ENCODE measurements around the gene ARHGEF2. TPM values are rescaled to one million over a fixed set of nuclear protein-coding genes. Genes with fewer than 3 reads are reported as not detected.
A peak's percentile ranks its signal among the peaks of the same experiment; 100 is the strongest.

Gene ARHGEF2
- polyA plus RNA-seq, 2 of the 4 experiments (the other 2 are of a cell fraction): 21.3 to 67.4 TPM

- ATAC-seq (peak in 1 of 2 experiments; percentile 13; a peak in 1 of 6 replicates), FAIRE-seq (no peak), DNase-seq (ENCODE audit: low read depth in 1 of 2, low spot score in 1 of 2) (no peak)
- WGBS (ENCODE audit: missing lambda C conversion rate): 30% methylated on average over 10 of the region's 10 CpGs
- peaks cover 39% of the 10 kb centered on the region for H3K4me1 ChIP-seq
- no peak overlapping the region for H3K4me3 ChIP-seq
- TF ChIP-seq CBX2 (IDR thresholded peaks at IDR 0.05; ENCODE audit: borderline replicate concordance, low read depth) (no peak), RNF2 (IDR thresholded peaks at IDR 0.05; ENCODE audit: borderline replicate concordance, low read depth) (no peak), EHMT2 (IDR thresholded peaks at IDR 0.05; ENCODE audit: low read depth) (no peak), PHF8 (IDR thresholded peaks at IDR 0.05; ENCODE audit: borderline replicate concordance, low read depth) (no peak), HOXA7 (CRISPR knock-in tag; IDR thresholded peaks at IDR 0.05) (no peak), ZC3H11A (IDR thresholded peaks at IDR 0.05) (no peak), KDM1A (IDR thresholded peaks at IDR 0.05; ENCODE audit: low read depth) (no peak)
- H3K9me3 ChIP-seq: no peaks in the 10 kb centered on the region
- POLR2A ChIA-PET: interaction anchor here (0.6 kb wide), 1 partner anchor 23 kb away, joined by 4 read pairs; the partner anchor contains the start of gene ARHGEF2
- peak overlapping the region; percentile 67 for H3K4me2 ChIP-seq
- H3K27ac ChIP-seq: peak overlapping the region; percentile 68 to 85
- CTCF ChIA-PET: interaction anchor here (1.1 to 6.6 kb wide), 6 partner anchors 10 to 65 kb away, joined by 3 to 63 read pairs (median 8); no protein-coding TSS in a partner anchor
Observed at GRCh38 chr1:156001021-156001661, 22.8 kb upstream of the ARHGEF2 start.

GRCh38 chr1:155999964-156000363 lies 21.6 kb upstream of the ARHGEF2 start:
- no peak for FAIRE-seq
- ATAC-seq: no peak
- H3K4me2 ChIP-seq: no peak overlapping the region
- DNase-seq (ENCODE audit: low read depth in 1 of 2, low spot score in 1 of 2): no peak
- no peak overlapping the region for H3K4me3 ChIP-seq
- H3K9me3 ChIP-seq: no peaks in the 10 kb centered on the region
- ChIA-PET CTCF (interaction anchor here (0.6 to 6.6 kb wide), 2 partner anchors 9 to 54 kb away, joined by 4 to 63 read pairs; no protein-coding TSS in a partner anchor), POLR2A (no interaction called here)
- WGBS (ENCODE audit: missing lambda C conversion rate): 81% methylated on average over 1 of the region's 1 CpG
- H3K4me1 ChIP-seq: peaks cover 39% of the 10 kb centered on the region
- TF ChIP-seq ESRRA (IDR thresholded peaks at IDR 0.05; ENCODE audit: borderline replicate concordance, low read length): no peak
- no peak for TF ChIP-seq MYC (IDR thresholded peaks at IDR 0.05; ENCODE audit: borderline replicate concordance, low read length)
- TF ChIP-seq USF2 (IDR thresholded peaks at IDR 0.05): no peak
- no peak for TF ChIP-seq RAD21 (conservative IDR thresholded peaks at IDR 0.05 in 1 of 2, IDR thresholded peaks at IDR 0.05 in 1 of 2)
- TF ChIP-seq TFCP2L1 (CRISPR knock-in tag; IDR thresholded peaks at IDR 0.05): no peak
- TF ChIP-seq MAX (IDR thresholded peaks at IDR 0.05): no peak
- TF ChIP-seq EP300 (IDR thresholded peaks at IDR 0.05): no peak
- no peak for TF ChIP-seq BHLHE40 (IDR thresholded peaks at IDR 0.05; ENCODE audit: low read depth, low read length)
- no peak overlapping the region for H3K27ac ChIP-seq

- TF ChIP-seq CEBPB (IDR thresholded peaks at IDR 0.05) (no peak), SREBF2 (IDR thresholded peaks at IDR 0.05) (no peak), EHF (CRISPR knock-in tag; IDR thresholded peaks at IDR 0.05) (no peak), ZC3H11A (IDR thresholded peaks at IDR 0.05) (no peak), HEYL (CRISPR knock-in tag; IDR thresholded peaks at IDR 0.05) (no peak), MAFK (IDR thresholded peaks at IDR 0.05; ENCODE audit: partially characterized antibody) (no peak), E2F6 (IDR thresholded peaks at IDR 0.05; ENCODE audit: borderline replicate concordance, low read depth) (no peak), RNF2 (IDR thresholded peaks at IDR 0.05; ENCODE audit: borderline replicate concordance, low read depth) (no peak), HMGXB4 (CRISPR knock-in tag; IDR thresholded peaks at IDR 0.05; ENCODE audit: borderline replicate concordance) (no peak), RFX5 (IDR thresholded peaks at IDR 0.05) (no peak), ELK1 (IDR thresholded peaks at IDR 0.05; ENCODE audit: low read depth, low read length) (no peak)
- CTCF ChIA-PET: interaction anchor here (0.8 to 24.7 kb wide), 6 partner anchors 12 to 70 kb away, joined by 3 to 423 read pairs (median 5); partner anchors contain the start of gene RXFP4
- 45% methylated on average over 2 of the region's 2 CpGs for WGBS (ENCODE audit: missing lambda C conversion rate)
- no peak for DNase-seq (ENCODE audit: low read depth in 1 of 2, low spot score in 1 of 2)
- no peaks in the 10 kb centered on the region for H3K9me3 ChIP-seq
- no peak overlapping the region for H3K4me2 ChIP-seq
- ATAC-seq: no peak
- FAIRE-seq: no peak
- POLR2A ChIA-PET: interaction anchor here (1.1 kb wide), 1 partner anchor 62 kb away, joined by 4 read pairs; the partner anchor contains the start of gene KHDC4
- H3K27ac ChIP-seq: no peak overlapping the region
- H3K4me3 ChIP-seq: no peak overlapping the region
- H3K4me1 ChIP-seq: peaks cover 6% of the 10 kb centered on the region
Observed at GRCh38 chr1:155996166-155996565, 17.8 kb upstream of the ARHGEF2 start.
